ENCODE measurements around the gene SMPD1. TPM values are rescaled to one million over a fixed set of nuclear protein-coding genes. Genes with fewer than 3 reads are reported as not detected.

The SMPD1 gene
- total and polyA plus RNA-seq, 7 donors, result 9.6 to 46.4 (median 18.9) TPM

- Histone ChIP-seq H3K27ac (no peak overlapping the region), H3K4me1 (peaks cover 0 to 27% (median 21%) of the 10 kb centered on the region in 4 donors), H3K27me3 (no peaks in the 10 kb centered on the region), H3K36me3 (peaks cover 12 to 55% (median 18%) of the 10 kb centered on the region in 4 donors), H3K4me3 (no peak overlapping the region), H3K9me3 (no peaks in the 10 kb centered on the region)
- 51 to 86% methylated on average over 7 of the region's 7 CpGs for WGBS, 2 donors
- no peak for TF ChIP-seq POLR2AphosphoS5 (IDR thresholded peaks at IDR 0.05)
- TF ChIP-seq CTCF (IDR thresholded peaks at IDR 0.05), result no peak
- no peak for TF ChIP-seq EP300 (IDR thresholded peaks at IDR 0.05)
- no peak for TF ChIP-seq POLR2A (IDR thresholded peaks at IDR 0.05)
- DNase-seq, result no peak
- intact Hi-C loops (cut with DNase I), result no loop called here
Observed at GRCh38 chr11:6402561-6402981, 12.3 kb downstream of the SMPD1 start.

DNA sequence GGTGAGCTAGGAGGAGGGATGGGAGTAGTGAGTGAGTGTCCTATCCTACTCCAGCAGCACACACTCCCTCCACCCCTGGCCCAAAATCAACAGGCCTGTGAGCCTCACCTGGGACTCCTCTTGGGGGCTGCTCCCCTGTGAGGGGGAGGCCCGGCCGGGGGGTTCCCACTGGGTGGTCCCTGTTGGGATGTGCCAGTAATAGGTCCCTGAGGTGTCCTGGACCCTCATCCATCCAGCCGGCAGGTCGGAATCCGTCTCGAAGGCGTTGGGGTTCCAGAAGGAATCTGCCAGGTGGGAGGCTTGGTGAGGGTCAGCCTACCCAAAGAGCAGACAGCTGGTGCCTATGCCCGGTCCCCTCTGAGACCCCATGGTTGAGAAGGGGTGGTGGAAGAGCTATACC, 13.3 kb downstream of the SMPD1 start:
- intact Hi-C loops (cut with DNase I), result no loop called here

DNA sequence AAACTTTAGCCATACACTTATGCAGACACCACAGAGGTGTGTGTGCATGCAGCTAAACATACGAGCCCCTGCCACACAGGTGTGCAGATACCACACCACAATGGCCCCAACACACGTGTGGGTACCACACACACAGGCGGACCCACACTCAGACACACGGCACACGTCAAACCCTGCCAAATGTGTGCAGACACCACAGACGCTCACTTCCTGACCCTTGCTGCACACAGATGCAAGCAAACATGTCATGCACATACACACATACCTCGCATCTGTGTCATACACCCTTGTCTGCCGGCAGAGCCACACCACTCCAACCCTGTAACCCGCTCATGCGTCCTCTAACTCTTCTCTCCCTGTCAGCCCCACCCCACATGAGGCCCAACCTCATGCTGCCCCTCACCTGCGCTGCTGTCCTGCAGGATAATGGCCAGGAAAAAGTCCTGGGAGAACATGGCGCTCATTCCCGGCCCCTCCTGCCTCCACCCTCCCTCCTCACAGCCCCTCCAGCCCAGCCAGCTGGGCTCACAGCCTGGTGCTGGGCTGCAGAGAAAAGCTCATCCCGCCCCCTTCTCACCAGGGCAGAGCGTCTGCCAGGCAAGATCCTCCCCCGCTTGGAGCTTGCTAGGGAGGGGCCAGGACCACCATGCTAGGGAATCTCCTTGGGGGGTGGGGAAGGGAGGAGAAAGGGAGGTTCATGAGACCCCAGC, 14.2 kb downstream of the SMPD1 start:
- intact Hi-C loops (cut with DNase I), result no loop called here
- Histone ChIP-seq H3K4me3 (no peak overlapping the region), H3K27me3 (no peaks in the 10 kb centered on the region), H3K36me3 (peaks cover 5 to 57% (median 16%) of the 10 kb centered on the region in 4 donors), H3K27ac (no peak overlapping the region), H3K4me1 (peaks cover 0 to 16% (median 13%) of the 10 kb centered on the region in 4 donors), H3K9me3 (no peaks in the 10 kb centered on the region)
- no peak for DNase-seq
- 73 to 88% methylated on average over 16 of the region's 16 CpGs for WGBS, 2 donors
- TF ChIP-seq CTCF (IDR thresholded peaks at IDR 0.05) (no peak), POLR2AphosphoS5 (IDR thresholded peaks at IDR 0.05) (no peak), EP300 (IDR thresholded peaks at IDR 0.05) (no peak)

More for the DNA sequence above, 13.3 kb downstream of the SMPD1 start:
- Histone ChIP-seq H3K9me3 (no peaks in the 10 kb centered on the region), H3K4me3 (no peak overlapping the region), H3K27me3 (no peaks in the 10 kb centered on the region), H3K36me3 (peaks cover 12 to 48% (median 17%) of the 10 kb centered on the region in 4 donors), H3K4me1 (peaks cover 0 to 18% (median 13%) of the 10 kb centered on the region in 4 donors), H3K27ac (no peak overlapping the region)
- WGBS, 2 donors, result 89 to 91% methylated on average over 8 of the region's 8 CpGs
- TF ChIP-seq POLR2A (IDR thresholded peaks at IDR 0.05) (no peak), CTCF (IDR thresholded peaks at IDR 0.05) (no peak), EP300 (IDR thresholded peaks at IDR 0.05) (no peak), POLR2AphosphoS5 (IDR thresholded peaks at IDR 0.05) (no peak)
- no peak for DNase-seq

- H3K27me3 ChIP-seq, result no peaks in the 10 kb centered on the region
- H3K4me3 ChIP-seq, result no peak overlapping the region
- peaks cover 7 to 60% (median 19%) of the 10 kb centered on the region in 4 donors for H3K36me3 ChIP-seq
- intact Hi-C loops (cut with DNase I), result no loop called here
- H3K27ac ChIP-seq, result no peak overlapping the region
- WGBS, 2 donors, result 84 to 92% methylated on average over 13 of the region's 13 CpGs
- peaks cover 0 to 16% (median 13%) of the 10 kb centered on the region in 4 donors for H3K4me1 ChIP-seq
- TF ChIP-seq POLR2A (IDR thresholded peaks at IDR 0.05), result no peak
- no peak for TF ChIP-seq CTCF (IDR thresholded peaks at IDR 0.05)
- TF ChIP-seq EP300 (IDR thresholded peaks at IDR 0.05), result no peak
- no peak for TF ChIP-seq POLR2AphosphoS5 (IDR thresholded peaks at IDR 0.05)
- H3K9me3 ChIP-seq, result no peaks in the 10 kb centered on the region
- DNase-seq, result no peak
Observed at GRCh38 chr11:6405052-6405667, 14.9 kb downstream of the SMPD1 start.
